Left ventricle myocardium superior (tissue), 1 donor: ENCODE measurements around the gene CCNE1. TPM values are rescaled to one million over a fixed set of nuclear protein-coding genes. Genes with fewer than 3 reads are reported as not detected.

Source experiments
- ATAC-seq: fragments of 200-7000 bp; cut with Tn5 transposase; one replicate; pipeline ENCODE4 v1.9.1; 2020; ENCODE audit warnings: mild to moderate bottlenecking, moderate library complexity
- DNase-seq: peaks from one replicate; pipeline ENCODE4 v3.0.0-alpha.2; 2020
- intact Hi-C: fragments of 100-400 bp; cut with micrococcal nuclease; formaldehyde crosslinking; loops from one replicate; pipeline ENCODE4 v1.11.0; 2022
- total RNA-seq: library from RNA; stranded (reverse); fragmentation: NEBNext Ultra II Directional; extraction: Animal tissue kit (Norgen Biotek cat#: 25700); gene quantifications from one replicate; pipeline ENCODE4 v1.2.1, GENCODE V29; 2021
- donor health status: DM: no; HTN: yes; CAD: no; lungs with severe emphysema.

Gene CCNE1
- total RNA-seq, 1 donor from 2014 or later, result 3.3 TPM

GRCh38 chr19:29840066-29840950, 28.5 kb downstream of the CCNE1 start:
- DNase-seq (no peak), ATAC-seq (no peak)
- intact Hi-C loops, result no loop called here

GRCh38 chr19:29841209-29841558, 29.4 kb downstream of the CCNE1 start:
- intact Hi-C loops, result no loop called here
- no peak for DNase-seq
- no peak for ATAC-seq

- intact Hi-C loops, result no loop called here
- ATAC-seq, result no peak
- no peak for DNase-seq
Measured at GRCh38 chr19:29841559-29842367, 30.0 kb downstream of the CCNE1 start.

GRCh38 chr19:29842471-29843179, 30.8 kb downstream of the CCNE1 start:
- ATAC-seq (no peak), DNase-seq (no peak)
- intact Hi-C loops, result no loop called here

- intact Hi-C loops, result no loop called here
- ATAC-seq, result no peak
Measured at GRCh38 chr19:29843180-29844051, 31.6 kb downstream of the CCNE1 start.

GRCh38 chr19:29844891-29845573, 33.2 kb downstream of the CCNE1 start:
- DNase-seq (peak; percentile 96), ATAC-seq (peak; percentile 94)
- intact Hi-C loops, result no loop called here

More at GRCh38 chr19:29843180-29844051, 31.6 kb downstream of the CCNE1 start:
- DNase-seq, result peak; percentile 61

- intact Hi-C loops, result no loop called here
- ATAC-seq (no peak), DNase-seq (peak; percentile 33)
Measured at GRCh38 chr19:29845574-29846176, 33.9 kb downstream of the CCNE1 start.

- intact Hi-C loops, result no loop called here
- no peak for DNase-seq
Measured at GRCh38 chr19:29849208-29849607, 37.4 kb downstream of the CCNE1 start.

GRCh38 chr19:29850482-29850881, 38.7 kb downstream of the CCNE1 start:
- intact Hi-C loops, result no loop called here
- DNase-seq (no peak), ATAC-seq (no peak)

More at GRCh38 chr19:29849208-29849607, 37.4 kb downstream of the CCNE1 start:
- ATAC-seq, result no peak

- no peak for ATAC-seq
- no peak for DNase-seq
- intact Hi-C loops, result no loop called here
Measured at GRCh38 chr19:29851769-29852521, 40.2 kb downstream of the CCNE1 start.

- intact Hi-C loops, result no loop called here
- DNase-seq (no peak), ATAC-seq (no peak)
Measured at GRCh38 chr19:29854033-29854432, 42.2 kb downstream of the CCNE1 start.

GRCh38 chr19:29855087-29855486, 43.3 kb downstream of the CCNE1 start:
- intact Hi-C loops, result no loop called here
- DNase-seq, result no peak
- ATAC-seq, result no peak

GRCh38 chr19:29855741-29856500, 44.1 kb downstream of the CCNE1 start:
- intact Hi-C loops, result no loop called here

GRCh38 chr19:29858000-29858596, 46.3 kb downstream of the CCNE1 start:
- ATAC-seq, result peak; percentile 59
- intact Hi-C loops, result no loop called here
- peak; percentile 39 for DNase-seq

More at GRCh38 chr19:29855741-29856500, 44.1 kb downstream of the CCNE1 start:
- ATAC-seq (no peak), DNase-seq (no peak)

GRCh38 chr19:29858621-29859020, 46.8 kb downstream of the CCNE1 start:
- no peak for ATAC-seq
- intact Hi-C loops, result no loop called here
- no peak for DNase-seq

- ATAC-seq, result no peak
- intact Hi-C loops, result no loop called here
- DNase-seq, result no peak
Measured at GRCh38 chr19:29860492-29860891, 48.7 kb downstream of the CCNE1 start.
